CD4-positive, CD25-positive, alpha-beta regulatory T cell (primary cell): ENCODE data around the gene STK39. TPM values are rescaled to one million over a fixed set of nuclear protein-coding genes. Genes with fewer than 3 reads are reported as not detected.
A peak's percentile ranks its signal among the peaks of the same experiment; 100 is the strongest.

Source experiments
- ATAC-seq, 2 donors: fragments of 150-1000 bp; cut with Tn5 transposase; one replicate each; pipeline ENCODE4 v1.10.0; 2021; ENCODE audit warnings: low read depth in 2 of 2, moderate number of reproducible peaks in 2 of 2, moderate library complexity in 1 of 2
- DNase-seq, 3 donors: peaks; one replicate each; pipeline versions ENCODE4 v3.0.0 to v3.0.0-alpha.2; 2012 to 2022; ENCODE audit warnings: mixed read lengths in 1 of 3
- H3K27ac ChIP-seq: one replicate; pipeline ENCODE4 v1.7.0; 2013; ENCODE audit warnings: mild to moderate bottlenecking, low read length; ENCODE audit not compliant: insufficient read depth, poor library complexity, severe bottlenecking
- H3K27me3 ChIP-seq: one replicate; pipeline ENCODE4 v1.7.0; 2013; ENCODE audit warnings: low read length; ENCODE audit not compliant: control insufficient read depth, insufficient read depth
- H3K36me3 ChIP-seq: one replicate; pipeline ENCODE4 v1.7.0; 2013; ENCODE audit warnings: mild to moderate bottlenecking, low read length, moderate library complexity; ENCODE audit not compliant: control insufficient read depth, insufficient read depth
- H3K4me1 ChIP-seq: 2 replicates; pipeline ENCODE4 v1.7.0; 2013; ENCODE audit warnings: mild to moderate bottlenecking, low read length; ENCODE audit not compliant: insufficient read depth, control insufficient read depth, poor library complexity, severe bottlenecking
- H3K4me3 ChIP-seq: one replicate; pipeline ENCODE4 v1.7.0; 2013; ENCODE audit warnings: low read depth, mild to moderate bottlenecking, low read length, moderate library complexity
- H3K9me3 ChIP-seq, 2 experiments: 1 replicate in 1 of 2; 2 replicates in 1 of 2; pipeline ENCODE4 v1.7.0; 2013; ENCODE audit warnings: low read length in 2 of 2, mild to moderate bottlenecking in 1 of 2, moderate library complexity in 1 of 2; ENCODE audit not compliant: control insufficient read depth in 2 of 2
- H3K27ac Mint-ChIP-seq, 3 donors: one replicate each; pipeline ENCODE4 v1.8.0; 2020 to 2022; ENCODE audit warnings: mild to moderate bottlenecking in 3 of 3, mixed read lengths in 3 of 3, moderate library complexity in 2 of 3
- H3K27me3 Mint-ChIP-seq: one replicate; pipeline ENCODE4 v1.8.0; 2022; ENCODE audit warnings: mild to moderate bottlenecking, mixed read lengths
- H3K36me3 Mint-ChIP-seq: one replicate; pipeline ENCODE4 v1.8.0; 2020; ENCODE audit warnings: mixed read lengths
- H3K4me1 Mint-ChIP-seq, 4 donors: one replicate each; pipeline ENCODE4 v1.8.0; 2020 to 2022; ENCODE audit warnings: mixed read lengths in 4 of 4, mild to moderate bottlenecking in 1 of 4
- H3K4me3 Mint-ChIP-seq, 4 donors: one replicate each; pipeline ENCODE4 v1.8.0; 2020 to 2022; ENCODE audit warnings: mild to moderate bottlenecking in 4 of 4, mixed read lengths in 4 of 4, moderate library complexity in 3 of 4
- H3K9me3 Mint-ChIP-seq, 7 donors: one replicate each; pipeline ENCODE4 v1.8.0; 2020 to 2022; ENCODE audit warnings: mixed read lengths in 7 of 7, mild to moderate bottlenecking in 3 of 7, moderate library complexity in 2 of 7
- polyA plus RNA-seq, 4 donors: library from polyadenylated mRNA; unstranded; fragments of 300-500 nt; fragmentation: Illumina TruSeq; gene quantifications; one replicate each; pipeline ENCODE4 v1.2.3, GENCODE V29; 2021
- total RNA-seq: library from RNA; stranded (reverse); gene quantifications from one replicate; pipeline ENCODE4 v1.2.3, GENCODE V29; 2022

STK39 gene
- total and polyA plus RNA-seq, 5 donors from 2014 or later, result 4.4 to 27.2 (median 7.6) TPM

DNA sequence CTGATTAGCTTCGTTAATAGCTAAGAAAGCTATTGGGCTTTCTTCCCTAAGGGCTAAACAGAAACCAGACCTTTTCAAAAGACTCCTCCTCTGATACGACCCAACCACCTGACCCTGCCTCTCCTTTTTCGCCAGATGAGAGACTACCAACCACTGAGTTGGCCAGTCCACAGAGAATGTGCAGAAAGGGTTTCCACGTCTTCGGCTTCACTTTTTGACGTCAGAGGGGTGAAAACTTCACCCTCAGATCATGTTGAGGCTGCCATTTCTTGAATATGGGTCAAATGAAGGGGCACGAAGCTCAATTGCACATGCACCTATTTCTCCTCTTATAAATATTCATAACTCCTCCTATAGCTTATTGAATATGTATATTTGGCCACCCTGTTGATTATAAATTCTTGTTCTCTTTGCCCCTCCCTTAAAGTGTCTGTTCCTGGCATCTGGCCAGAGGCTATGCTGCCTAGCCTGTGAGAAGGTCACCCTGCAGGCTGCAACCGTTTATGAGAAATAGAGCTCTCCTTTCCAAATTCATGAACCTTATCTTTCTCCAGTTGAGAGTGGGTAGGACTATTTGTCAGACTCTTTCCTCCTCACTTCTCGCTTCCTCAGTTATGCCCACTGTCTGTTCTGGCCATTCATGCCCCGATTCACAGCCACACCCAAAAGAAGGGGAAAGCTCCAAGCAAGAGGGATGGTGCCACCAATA lies 301.6 kb downstream of the STK39 start:
- H3K27ac ChIP-seq, result no peak overlapping the region
- no peaks in the 10 kb centered on the region for H3K36me3 ChIP-seq
- DNase-seq, result no peak
- no peaks in the 10 kb centered on the region for H3K27me3 ChIP-seq
- no peaks in the 10 kb centered on the region for H3K9me3 ChIP-seq
- Mint-ChIP-seq H3K4me1 (no peaks in the 10 kb centered on the region), H3K27me3 (peaks cover 8% of the 10 kb centered on the region), H3K36me3 (no peaks in the 10 kb centered on the region), H3K27ac (no peak overlapping the region), H3K9me3 (peaks cover 0 to 5% (median 0%) of the 10 kb centered on the region in 7 donors), H3K4me3 (peak overlapping the region in 1 of 4 donors; percentile 73)
- no peak for ATAC-seq
- H3K4me3 ChIP-seq, result no peak overlapping the region
- H3K4me1 ChIP-seq, result no peaks in the 10 kb centered on the region

DNA sequence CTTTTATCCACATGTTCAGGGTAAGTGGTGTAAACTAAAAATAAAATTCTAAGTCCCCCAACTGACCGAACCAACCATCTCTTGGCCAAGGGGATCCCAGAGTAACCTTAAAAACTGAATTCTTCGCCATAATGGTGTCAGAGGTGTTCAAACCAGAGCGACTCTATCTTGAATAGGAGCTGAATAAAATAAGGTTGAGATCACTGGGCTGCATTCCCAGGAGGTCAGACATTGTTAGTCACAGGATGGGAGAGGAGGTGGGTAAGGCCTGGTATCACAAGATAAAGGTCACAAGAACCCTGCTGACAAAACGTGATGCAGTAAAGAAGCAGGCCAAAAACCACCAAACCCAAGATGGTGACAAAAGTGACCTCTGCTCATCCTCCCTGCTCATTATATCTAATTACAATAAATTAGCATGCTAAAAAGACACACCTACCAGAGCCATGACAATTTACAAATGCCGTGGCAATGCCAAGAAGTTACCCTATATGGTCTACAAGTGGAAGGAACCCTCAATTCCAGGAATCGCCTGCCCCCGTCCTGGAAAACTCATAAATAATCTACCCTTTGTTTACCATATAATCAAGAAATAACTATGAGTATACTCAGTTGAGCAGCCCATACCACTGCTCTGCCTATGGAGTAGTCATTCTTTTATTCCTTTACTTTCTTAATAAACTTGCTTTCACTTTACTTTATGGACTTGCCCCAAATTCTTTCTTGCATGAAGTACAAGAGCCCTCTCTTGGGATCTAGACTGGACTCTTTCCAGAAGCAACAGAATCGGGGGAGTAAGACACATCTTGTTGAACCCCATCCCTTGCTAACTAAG lies 302.4 kb downstream of the STK39 start:
- H3K27me3 Mint-ChIP-seq, result peaks cover 13% of the 10 kb centered on the region
- Histone ChIP-seq H3K4me3 (no peak overlapping the region), H3K27ac (no peak overlapping the region), H3K36me3 (no peaks in the 10 kb centered on the region), H3K4me1 (no peaks in the 10 kb centered on the region), H3K9me3 (no peaks in the 10 kb centered on the region), H3K27me3 (peaks cover 4% of the 10 kb centered on the region)
- no peaks in the 10 kb centered on the region for H3K36me3 Mint-ChIP-seq
- H3K4me1 Mint-ChIP-seq, result no peaks in the 10 kb centered on the region
- DNase-seq (no peak), ATAC-seq (no peak)
- no peak overlapping the region for H3K4me3 Mint-ChIP-seq
- peaks cover 0 to 5% (median 0%) of the 10 kb centered on the region in 7 donors for H3K9me3 Mint-ChIP-seq
- no peak overlapping the region for H3K27ac Mint-ChIP-seq

DNA sequence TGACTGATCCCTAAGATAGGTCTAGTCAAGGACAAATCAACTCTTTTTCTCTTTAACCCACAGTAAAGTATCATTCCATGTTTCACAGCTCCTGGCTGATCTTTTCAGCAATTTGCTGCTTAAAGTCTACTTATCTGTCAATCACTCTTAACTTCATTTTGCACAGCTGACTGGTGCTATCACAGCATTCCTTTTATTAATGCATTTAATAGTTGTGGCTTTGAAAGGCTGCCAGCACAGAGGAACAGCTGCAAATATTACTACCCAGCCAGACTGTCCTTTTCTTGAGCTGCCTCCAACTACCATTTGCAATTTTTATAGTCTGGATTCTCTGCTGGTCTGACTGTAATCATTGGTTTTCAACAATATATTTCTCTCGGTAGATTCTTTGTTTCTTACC lies 303.5 kb downstream of the STK39 start:
- Histone ChIP-seq H3K4me3 (no peak overlapping the region), H3K9me3 (no peaks in the 10 kb centered on the region), H3K36me3 (no peaks in the 10 kb centered on the region), H3K27me3 (peaks cover 9% of the 10 kb centered on the region), H3K27ac (no peak overlapping the region), H3K4me1 (no peaks in the 10 kb centered on the region)
- H3K27ac Mint-ChIP-seq, result no peak overlapping the region
- no peaks in the 10 kb centered on the region for H3K36me3 Mint-ChIP-seq
- peaks cover 0 to 5% (median 0%) of the 10 kb centered on the region in 7 donors for H3K9me3 Mint-ChIP-seq
- DNase-seq (no peak), ATAC-seq (no peak)
- H3K4me1 Mint-ChIP-seq, result no peaks in the 10 kb centered on the region
- H3K27me3 Mint-ChIP-seq, result peaks cover 17% of the 10 kb centered on the region
- no peak overlapping the region for H3K4me3 Mint-ChIP-seq

DNA sequence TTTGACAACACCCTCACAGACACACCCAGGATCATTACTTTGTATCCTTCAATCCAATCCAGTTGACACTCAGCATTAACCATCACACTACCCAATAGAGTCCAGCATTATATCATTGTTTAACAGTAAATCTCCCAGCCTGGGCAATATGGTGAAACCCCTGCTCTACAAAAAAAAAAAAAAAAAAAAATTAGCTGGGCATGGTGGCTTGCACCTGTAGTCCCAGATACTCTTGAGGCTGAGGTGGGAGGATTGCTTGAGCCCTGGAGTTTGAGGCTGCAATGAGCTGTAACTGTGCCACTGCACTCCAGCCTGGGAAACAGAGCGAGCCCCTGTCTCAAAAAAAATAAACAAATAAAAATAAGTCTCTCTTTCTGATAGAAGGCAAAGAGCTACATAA lies 304.0 kb downstream of the STK39 start:
- Mint-ChIP-seq H3K27me3 (peaks cover 22% of the 10 kb centered on the region), H3K4me3 (no peak overlapping the region), H3K4me1 (no peaks in the 10 kb centered on the region), H3K27ac (no peak overlapping the region), H3K9me3 (peaks cover 0 to 2% (median 1%) of the 10 kb centered on the region in 7 donors), H3K36me3 (no peaks in the 10 kb centered on the region)
- ATAC-seq (no peak), DNase-seq (no peak)
- Histone ChIP-seq H3K9me3 (no peaks in the 10 kb centered on the region), H3K4me3 (no peak overlapping the region), H3K27me3 (peaks cover 10% of the 10 kb centered on the region), H3K4me1 (no peaks in the 10 kb centered on the region), H3K36me3 (no peaks in the 10 kb centered on the region), H3K27ac (no peak overlapping the region)

DNA sequence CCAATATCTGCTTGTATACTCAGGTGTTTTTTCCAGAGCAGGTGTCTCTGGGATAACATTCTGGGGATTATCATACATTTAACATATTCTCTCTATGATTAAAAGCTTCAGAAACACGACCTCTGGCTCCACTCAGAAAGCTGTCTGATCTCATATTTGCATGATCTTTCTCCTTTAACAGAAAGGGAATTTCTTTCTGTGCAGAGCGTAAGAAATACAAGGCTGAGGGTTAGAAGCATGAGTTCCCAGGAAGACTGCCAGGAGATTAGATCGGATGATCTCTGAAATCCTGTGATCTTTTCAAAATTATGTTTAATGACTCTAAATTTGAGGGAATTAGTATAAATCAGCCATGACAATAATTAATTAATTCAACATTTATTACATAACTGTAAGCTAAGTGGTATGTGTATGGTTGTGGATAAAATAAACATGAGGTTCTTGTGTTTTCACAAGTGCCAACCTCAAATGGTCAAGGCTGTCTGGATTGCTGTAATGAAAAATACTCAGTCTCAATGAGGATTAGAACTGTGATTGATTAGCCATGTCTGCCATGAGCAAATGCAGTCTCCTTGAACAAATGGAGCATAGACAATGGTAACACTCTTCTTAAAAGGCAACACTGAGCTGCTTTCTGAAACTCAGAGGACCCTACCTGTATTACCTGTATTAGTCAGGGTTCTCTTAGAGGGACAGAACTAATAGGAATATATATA lies 304.9 kb downstream of the STK39 start:
- Mint-ChIP-seq H3K36me3 (no peaks in the 10 kb centered on the region), H3K4me1 (no peaks in the 10 kb centered on the region), H3K9me3 (peaks cover 0 to 2% (median 0%) of the 10 kb centered on the region in 7 donors), H3K27me3 (peaks cover 27% of the 10 kb centered on the region), H3K4me3 (no peak overlapping the region), H3K27ac (no peak overlapping the region)
- H3K9me3 ChIP-seq, result no peaks in the 10 kb centered on the region
- peaks cover 10% of the 10 kb centered on the region for H3K27me3 ChIP-seq
- DNase-seq (no peak), ATAC-seq (no peak)
- no peaks in the 10 kb centered on the region for H3K4me1 ChIP-seq
- H3K36me3 ChIP-seq, result no peaks in the 10 kb centered on the region
- no peak overlapping the region for H3K4me3 ChIP-seq
- H3K27ac ChIP-seq, result no peak overlapping the region

DNA sequence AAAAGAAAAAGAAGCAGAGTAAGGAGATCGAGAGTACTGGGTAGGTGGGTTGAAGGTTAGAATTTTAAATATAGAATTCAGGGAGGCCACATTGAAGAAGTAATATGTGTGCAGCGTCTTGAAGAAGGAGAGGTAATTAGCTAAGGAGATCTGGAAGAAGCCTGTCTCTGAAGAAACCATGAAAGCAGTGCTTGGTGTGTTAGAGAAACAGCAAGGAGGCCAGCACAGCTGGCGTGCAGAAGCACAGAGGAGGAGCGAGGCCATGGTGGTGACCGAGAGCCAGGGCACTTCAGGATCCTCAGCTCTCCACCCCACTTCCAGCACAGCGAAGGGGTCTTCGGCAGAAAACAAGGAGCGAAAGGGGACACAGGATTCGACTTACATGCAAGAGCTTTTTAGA lies 305.8 kb downstream of the STK39 start:
- no peak overlapping the region for H3K27ac Mint-ChIP-seq
- H3K4me3 Mint-ChIP-seq, result no peak overlapping the region
- Histone ChIP-seq H3K27ac (no peak overlapping the region), H3K36me3 (no peaks in the 10 kb centered on the region), H3K9me3 (no peaks in the 10 kb centered on the region), H3K27me3 (peaks cover 10% of the 10 kb centered on the region), H3K4me3 (no peak overlapping the region), H3K4me1 (no peaks in the 10 kb centered on the region)
- H3K4me1 Mint-ChIP-seq, result no peaks in the 10 kb centered on the region
- no peaks in the 10 kb centered on the region for H3K36me3 Mint-ChIP-seq
- H3K27me3 Mint-ChIP-seq, result peaks cover 30% of the 10 kb centered on the region
- DNase-seq, result no peak
- no peak for ATAC-seq
- peaks cover 0 to 4% (median 0%) of the 10 kb centered on the region in 7 donors for H3K9me3 Mint-ChIP-seq

DNA sequence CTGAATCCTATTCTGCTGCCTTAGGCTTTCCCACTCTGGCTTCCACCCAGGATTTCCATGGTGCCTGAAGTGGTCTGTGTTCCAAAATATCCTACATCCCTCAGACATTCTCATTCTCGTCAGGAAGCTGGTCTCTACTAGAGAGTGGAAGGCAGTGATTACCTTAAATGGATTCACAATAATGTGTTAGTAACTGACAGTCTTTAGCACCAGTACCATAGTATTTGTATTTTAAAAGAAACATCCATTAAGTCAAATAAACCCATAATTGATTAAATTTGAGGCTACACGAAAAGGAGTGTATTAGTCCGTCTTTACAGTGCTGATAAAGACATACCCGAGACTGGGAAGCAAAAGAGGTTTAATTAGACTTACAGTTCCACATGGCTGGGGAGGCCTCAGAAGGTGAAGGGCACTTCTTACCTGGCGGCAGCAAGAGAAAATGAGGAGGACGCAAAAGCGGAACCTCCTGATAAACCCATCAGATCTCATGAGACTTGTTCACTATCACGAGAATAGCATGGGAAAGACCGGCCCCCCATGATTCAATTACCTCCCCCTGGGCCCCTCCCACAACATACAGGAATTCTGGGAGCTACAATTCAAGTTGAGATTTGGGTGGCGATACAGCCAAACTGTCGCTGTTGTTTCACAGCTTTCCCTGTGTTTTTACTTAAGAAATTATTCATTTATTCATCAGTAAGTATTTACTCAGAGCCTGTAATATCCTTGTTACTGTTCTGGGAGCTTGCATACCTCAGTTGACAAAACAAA lies 306.5 kb downstream of the STK39 start:
- Mint-ChIP-seq H3K4me1 (no peaks in the 10 kb centered on the region), H3K27me3 (peaks cover 32% of the 10 kb centered on the region), H3K36me3 (no peaks in the 10 kb centered on the region), H3K9me3 (peaks cover 0 to 4% (median 0%) of the 10 kb centered on the region in 7 donors), H3K4me3 (no peak overlapping the region), H3K27ac (no peak overlapping the region)
- no peak for ATAC-seq
- H3K9me3 ChIP-seq, result no peaks in the 10 kb centered on the region
- no peaks in the 10 kb centered on the region for H3K4me1 ChIP-seq
- H3K27ac ChIP-seq, result no peak overlapping the region
- peaks cover 10% of the 10 kb centered on the region for H3K27me3 ChIP-seq
- no peak overlapping the region for H3K4me3 ChIP-seq
- no peaks in the 10 kb centered on the region for H3K36me3 ChIP-seq
- no peak for DNase-seq
